Endodermal cell (in vitro differentiated cells): Measurements from ENCODE around the gene CYGB. TPM values are rescaled to one million over a fixed set of nuclear protein-coding genes. Genes with fewer than 3 reads are reported as not detected.
A peak's percentile ranks its signal among the peaks of the same experiment; 100 is the strongest.

Experiments
- DNase-seq: peaks from one replicate; pipeline ENCODE4 v3.0.0-alpha.2; 2017
- H3K27ac ChIP-seq: 2 replicates; pipeline ENCODE4 v1.5.1; 2013; ENCODE audit warnings: mild to moderate bottlenecking, low read depth, low read length, moderate library complexity
- H3K27me3 ChIP-seq: 2 replicates; pipeline ENCODE4 v1.6.1; 2013; ENCODE audit warnings: mild to moderate bottlenecking, low read length, moderate library complexity; ENCODE audit not compliant: insufficient read depth, control insufficient read depth, poor library complexity, severe bottlenecking
- H3K36me3 ChIP-seq: 2 replicates; pipeline ENCODE4 v1.7.0; 2013; ENCODE audit warnings: mild to moderate bottlenecking, low read length, moderate library complexity; ENCODE audit not compliant: control insufficient read depth, insufficient read depth
- H3K4me1 ChIP-seq: one replicate; pipeline ENCODE4 v1.7.0; 2013; ENCODE audit warnings: low read length; ENCODE audit not compliant: control insufficient read depth, insufficient read depth
- H3K4me3 ChIP-seq: 2 replicates; pipeline ENCODE4 v1.5.1; 2013; ENCODE audit warnings: mild to moderate bottlenecking, low read length, moderate library complexity
- H3K9ac ChIP-seq: 2 replicates; pipeline ENCODE4 v1.6.1; 2013; ENCODE audit warnings: mild to moderate bottlenecking, low read length, moderate library complexity; ENCODE audit not compliant: poor library complexity, severe bottlenecking; ENCODE audit errors: extremely low read depth
- H3K9me3 ChIP-seq: 2 replicates; pipeline ENCODE4 v1.6.1; 2013; ENCODE audit warnings: mild to moderate bottlenecking, low read length, moderate library complexity; ENCODE audit not compliant: control insufficient read depth
- H3K27ac Mint-ChIP-seq: 2 replicates; pipeline ENCODE4 v1.8.0; 2020; ENCODE audit warnings: mixed read lengths
- H3K27me3 Mint-ChIP-seq: 2 replicates; pipeline ENCODE4 v1.8.0; 2021; ENCODE audit warnings: mild to moderate bottlenecking, mixed read lengths; ENCODE audit not compliant: insufficient read depth
- H3K36me3 Mint-ChIP-seq: 2 replicates; pipeline ENCODE4 v1.8.0; 2020; ENCODE audit warnings: low read depth, mixed read lengths
- H3K4me1 Mint-ChIP-seq: 2 replicates; pipeline ENCODE4 v1.8.0; 2020; ENCODE audit warnings: mixed read lengths
- H3K4me3 Mint-ChIP-seq: 2 replicates; pipeline ENCODE4 v1.8.0; 2020; ENCODE audit warnings: mild to moderate bottlenecking, moderate library complexity, mixed read lengths
- H3K9me3 Mint-ChIP-seq: 2 replicates; pipeline ENCODE4 v1.8.0; 2020; ENCODE audit warnings: mild to moderate bottlenecking, mixed read lengths
- WGBS, 2 experiments: methylation state at CpG; one replicate each; pipeline versions ENCODE4 v1.1.5 to v1.1.7; 2013; ENCODE audit warnings: missing lambda C conversion rate in 2 of 2, mixed read lengths in 1 of 2; ENCODE audit not compliant: insufficient coverage in 1 of 2, insufficient read length in 1 of 2; 5-methylcytosine and 5-hydroxymethylcytosine counted together
- total RNA-seq, 2 donors: library from RNA; stranded (reverse); fragmentation: NEBNext Ultra II Directional in 1 of 2; extraction: Animal tissue kit (Norgen Biotek cat#: 25700) in 1 of 2; gene quantifications; 2 replicates in 1 of 2; 3 replicates in 1 of 2; pipeline ENCODE4 v1.2.1, GENCODE V29; 2021
- TF ChIP-seq, protein P1 (sequence below): fragments of 200-600 bp; sonication (generic); conservative IDR thresholded peaks from 2 replicates; pipeline ENCODE4 v1.5.0; 2021; ENCODE audit warnings: antibody characterized with exemption, mild to moderate bottlenecking

CYGB gene
- total RNA-seq, 2 donors from 2014 or later = 2.0 to 3.4 TPM

DNA sequence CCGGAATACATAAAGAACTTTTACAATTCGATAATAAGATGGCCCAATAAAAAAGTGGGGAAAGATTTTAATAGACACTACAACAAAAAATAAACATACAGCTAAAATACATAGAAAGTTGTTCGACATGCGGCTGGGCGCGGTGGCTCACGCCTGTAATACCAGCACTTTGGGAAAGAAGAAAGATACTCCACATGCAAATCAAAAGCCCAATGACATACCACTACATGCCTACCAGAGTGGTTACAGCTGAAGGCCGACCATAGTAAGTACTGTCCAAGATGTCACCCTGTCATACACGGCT lies 11.7 kb upstream of the CYGB start:
- Histone ChIP-seq H3K9ac (no peak overlapping the region), H3K4me3 (no peak overlapping the region), H3K27ac (no peak overlapping the region), H3K36me3 (no peaks in the 10 kb centered on the region), H3K9me3 (no peaks in the 10 kb centered on the region), H3K27me3 (no peaks in the 10 kb centered on the region), H3K4me1 (peaks cover 6% of the 10 kb centered on the region)
- no peaks in the 10 kb centered on the region for H3K36me3 Mint-ChIP-seq
- H3K4me3 Mint-ChIP-seq = no peak overlapping the region
- peaks cover 1% of the 10 kb centered on the region for H3K27me3 Mint-ChIP-seq
- DNase-seq = no peak
- no peak overlapping the region for H3K27ac Mint-ChIP-seq
- 92 to 95% methylated on average over 8 to 9 of the region's 9 CpGs for WGBS, 2 experiments
- H3K4me1 Mint-ChIP-seq = peaks cover 22% of the 10 kb centered on the region
- TF ChIP-seq, protein P1, sequence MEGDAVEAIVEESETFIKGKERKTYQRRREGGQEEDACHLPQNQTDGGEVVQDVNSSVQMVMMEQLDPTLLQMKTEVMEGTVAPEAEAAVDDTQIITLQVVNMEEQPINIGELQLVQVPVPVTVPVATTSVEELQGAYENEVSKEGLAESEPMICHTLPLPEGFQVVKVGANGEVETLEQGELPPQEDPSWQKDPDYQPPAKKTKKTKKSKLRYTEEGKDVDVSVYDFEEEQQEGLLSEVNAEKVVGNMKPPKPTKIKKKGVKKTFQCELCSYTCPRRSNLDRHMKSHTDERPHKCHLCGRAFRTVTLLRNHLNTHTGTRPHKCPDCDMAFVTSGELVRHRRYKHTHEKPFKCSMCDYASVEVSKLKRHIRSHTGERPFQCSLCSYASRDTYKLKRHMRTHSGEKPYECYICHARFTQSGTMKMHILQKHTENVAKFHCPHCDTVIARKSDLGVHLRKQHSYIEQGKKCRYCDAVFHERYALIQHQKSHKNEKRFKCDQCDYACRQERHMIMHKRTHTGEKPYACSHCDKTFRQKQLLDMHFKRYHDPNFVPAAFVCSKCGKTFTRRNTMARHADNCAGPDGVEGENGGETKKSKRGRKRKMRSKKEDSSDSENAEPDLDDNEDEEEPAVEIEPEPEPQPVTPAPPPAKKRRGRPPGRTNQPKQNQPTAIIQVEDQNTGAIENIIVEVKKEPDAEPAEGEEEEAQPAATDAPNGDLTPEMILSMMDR = no peak
- no peaks in the 10 kb centered on the region for H3K9me3 Mint-ChIP-seq

DNA sequence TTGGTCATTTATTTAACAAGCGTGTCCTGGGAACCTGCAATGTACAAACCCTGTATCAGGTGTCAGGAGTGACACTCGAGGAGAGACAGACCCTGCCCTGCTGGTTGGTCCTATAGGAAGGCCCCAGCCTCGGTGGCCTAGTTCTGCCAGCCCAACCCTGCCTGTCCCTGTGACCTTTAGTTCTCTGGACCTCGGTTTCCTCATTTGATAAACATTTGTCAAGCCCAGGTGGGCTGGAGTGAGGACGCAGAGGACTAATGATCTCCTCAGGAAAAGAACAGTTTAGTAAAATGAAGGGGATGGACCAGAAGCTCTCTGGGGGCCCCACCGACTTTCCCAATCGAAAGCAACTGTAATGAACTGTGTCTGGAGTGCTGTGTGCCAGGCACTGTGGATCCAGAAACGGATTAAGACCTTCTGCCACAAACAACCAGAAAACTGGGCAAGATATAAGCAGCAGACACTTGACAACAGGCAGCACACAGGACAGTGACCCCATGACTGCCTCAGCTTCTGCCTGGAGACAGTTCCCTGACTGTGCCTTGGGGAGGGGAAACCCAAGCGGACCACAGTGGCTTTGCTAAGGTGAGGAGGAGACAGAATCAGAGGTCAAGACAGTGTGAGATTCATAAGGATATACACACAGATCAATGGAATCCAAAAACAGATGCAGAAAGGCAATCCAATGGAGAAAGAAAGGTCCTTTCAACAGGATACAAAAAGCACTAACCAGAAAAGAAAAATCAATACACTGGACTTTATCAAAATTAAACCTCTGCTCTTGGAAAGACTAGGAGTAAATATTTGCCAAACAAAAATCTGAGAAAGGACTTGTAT lies 11.1 kb upstream of the CYGB start:
- TF ChIP-seq, protein P1 = no peak
- Mint-ChIP-seq H3K4me3 (no peak overlapping the region), H3K9me3 (no peaks in the 10 kb centered on the region), H3K36me3 (no peaks in the 10 kb centered on the region), H3K27me3 (peaks cover 1% of the 10 kb centered on the region), H3K4me1 (peaks cover 27% of the 10 kb centered on the region), H3K27ac (no peak overlapping the region)
- Histone ChIP-seq H3K27ac (no peak overlapping the region), H3K4me1 (peaks cover 11% of the 10 kb centered on the region), H3K4me3 (no peak overlapping the region), H3K9me3 (no peaks in the 10 kb centered on the region), H3K36me3 (no peaks in the 10 kb centered on the region), H3K9ac (no peak overlapping the region), H3K27me3 (no peaks in the 10 kb centered on the region)
- 78 to 91% methylated on average over 7 to 9 of the region's 9 CpGs for WGBS, 2 experiments
- peak; percentile 51 for DNase-seq

DNA sequence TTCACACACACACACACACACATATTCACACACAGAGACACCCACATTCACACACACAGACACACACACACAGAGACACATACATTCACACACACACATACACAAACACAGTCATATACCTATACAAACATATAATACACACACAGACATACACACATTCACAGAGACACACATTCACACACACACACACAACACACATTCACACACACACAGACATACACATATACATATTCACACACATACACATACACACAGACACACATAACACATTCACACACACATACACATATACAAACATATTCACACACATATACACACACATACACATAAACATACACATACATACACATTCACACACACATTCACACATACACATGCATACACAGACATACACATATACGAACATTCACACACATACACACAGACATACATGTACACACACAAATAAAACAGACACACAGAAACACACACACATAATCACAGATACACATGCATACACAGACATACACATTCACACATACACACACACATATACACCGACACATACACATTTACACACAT lies 10.2 kb upstream of the CYGB start:
- Histone ChIP-seq H3K27me3 (no peaks in the 10 kb centered on the region), H3K27ac (no peak overlapping the region), H3K4me1 (peaks cover 17% of the 10 kb centered on the region), H3K36me3 (no peaks in the 10 kb centered on the region), H3K9me3 (no peaks in the 10 kb centered on the region), H3K4me3 (no peak overlapping the region), H3K9ac (no peak overlapping the region)
- Mint-ChIP-seq H3K27ac (no peak overlapping the region), H3K36me3 (no peaks in the 10 kb centered on the region), H3K27me3 (peaks cover 1% of the 10 kb centered on the region), H3K4me3 (no peak overlapping the region), H3K4me1 (peaks cover 27% of the 10 kb centered on the region), H3K9me3 (no peaks in the 10 kb centered on the region)
- DNase-seq = no peak
- TF ChIP-seq, protein P1 = no peak
- 82 to 90% methylated on average over 2 of the region's 2 CpGs for WGBS, 2 experiments
